CD4-positive, alpha-beta T cell treated with Interleukin-15 for 4 hours (primary cell): ENCODE results near the gene HNRNPC.
"Not testable (repeated sequence)": the region's sequence is repeated elsewhere in the genome, so short reads cannot be mapped to it uniquely, and the experiment has no call there.

Experiments
- DNase-seq: peaks from one replicate; pipeline ENCODE4 v3.0.0-alpha.2; 2020; ENCODE audit warnings: low spot score

Gene HNRNPC

DNA sequence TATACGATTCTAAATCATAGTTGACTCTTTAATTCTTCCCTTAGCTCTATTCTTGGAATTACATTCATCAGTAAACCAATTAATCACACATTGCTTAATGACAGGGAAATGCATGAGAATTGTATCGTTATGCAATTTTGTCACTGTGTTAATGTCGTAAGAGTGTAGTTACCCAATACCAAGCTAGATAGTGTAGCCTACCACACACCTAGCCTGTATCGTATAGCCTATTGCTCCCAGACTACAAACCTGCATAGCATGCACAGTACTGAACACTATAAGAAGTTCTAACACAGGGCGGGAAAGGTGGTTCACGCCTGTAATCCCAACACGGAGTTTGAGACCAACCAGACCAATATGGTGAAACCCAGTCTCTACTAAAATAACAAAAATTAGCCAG, 24.7 kb downstream of the HNRNPC start:
- no peak for DNase-seq

GRCh38 chr14:21241218-21241819, 27.9 kb downstream of the HNRNPC start:
- DNase-seq, result peak; percentile 27

- DNase-seq, result no peak
Observed at GRCh38 chr14:21240417-21240816, 28.8 kb downstream of the HNRNPC start.

GRCh38 chr14:21238823-21239518, 30.3 kb downstream of the HNRNPC start:
- no peak for DNase-seq

GRCh38 chr14:21236948-21237797, 32.1 kb downstream of the HNRNPC start:
- DNase-seq, result no peak

- DNase-seq, result no peak
Observed at GRCh38 chr14:21234112-21234511, 35.1 kb downstream of the HNRNPC start.

- DNase-seq, result peak; percentile 19
Observed at GRCh38 chr14:21233457-21234076, 35.7 kb downstream of the HNRNPC start.

DNA sequence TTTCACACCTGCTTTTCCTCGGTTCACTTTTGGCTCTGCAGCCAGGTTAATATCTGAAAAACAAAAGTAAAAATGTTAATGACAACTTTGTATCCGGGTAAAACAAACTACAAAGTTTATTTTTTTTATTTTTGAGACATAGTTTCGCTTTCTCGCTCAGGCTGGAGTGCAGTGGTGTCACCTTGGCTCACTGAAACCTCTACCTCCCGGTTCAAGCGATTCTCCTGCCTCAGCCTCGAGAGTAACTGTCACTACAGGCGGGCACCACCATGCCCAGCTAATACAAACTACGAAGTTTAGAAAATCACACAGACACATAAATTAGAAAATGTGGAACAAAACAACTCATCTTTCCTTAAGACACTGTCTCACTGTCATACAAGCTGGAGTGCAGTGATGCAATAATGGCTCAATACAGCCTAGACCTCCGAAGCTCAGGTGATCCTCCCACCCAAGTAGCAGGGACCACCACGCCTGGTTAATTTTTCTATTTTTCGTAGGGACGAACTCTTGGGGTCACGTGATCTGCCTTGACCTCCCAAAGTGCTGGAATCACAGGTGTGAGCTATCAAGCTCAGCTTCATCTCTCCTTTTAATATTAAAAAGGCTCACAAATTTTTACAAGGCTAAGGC, 38.1 kb downstream of the HNRNPC start:
- DNase-seq, result peak; percentile 41

DNA sequence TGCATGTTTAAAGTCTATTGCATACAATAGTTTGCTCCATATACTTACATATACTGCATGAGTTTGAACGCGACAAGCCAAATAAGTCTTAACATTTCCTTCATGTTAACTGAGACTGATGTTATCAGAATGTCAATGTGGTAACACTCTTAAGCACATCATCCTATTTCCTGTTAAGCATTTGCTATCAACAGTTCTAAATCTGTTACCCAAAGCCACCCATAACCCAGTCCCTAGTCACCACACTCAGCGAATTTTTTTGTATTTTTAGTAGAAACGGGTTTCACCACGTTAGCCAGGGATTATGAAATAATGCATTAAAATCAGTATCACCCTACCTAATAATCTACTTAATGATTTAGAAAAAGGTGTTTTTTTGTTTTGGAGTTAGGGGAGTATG, 39.4 kb downstream of the HNRNPC start:
- DNase-seq, result peak; percentile 61

GRCh38 chr14:21227981-21228380, 41.3 kb downstream of the HNRNPC start:
- no peak for DNase-seq

GRCh38 chr14:21227150-21227549, 42.1 kb downstream of the HNRNPC start:
- DNase-seq, result no peak

DNA sequence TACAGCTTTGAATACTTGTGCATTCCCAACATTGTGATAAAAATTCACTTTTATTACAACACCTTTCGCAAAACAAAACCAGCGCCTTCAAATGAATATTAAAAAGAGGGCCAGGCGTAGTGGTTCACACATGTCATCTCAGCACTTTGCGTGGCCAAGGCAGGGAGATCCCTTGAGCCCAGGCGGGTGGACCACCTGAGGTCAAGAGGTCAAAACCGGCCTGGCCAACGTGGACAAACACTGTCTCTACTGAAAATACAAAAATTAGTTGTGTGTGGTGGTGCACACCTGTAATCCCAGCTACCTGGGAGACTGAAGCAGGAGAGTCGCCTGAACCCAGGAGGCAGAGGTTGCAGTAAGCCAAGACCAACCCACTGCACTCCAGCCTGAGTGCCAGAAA, 42.8 kb downstream of the HNRNPC start:
- no peak for DNase-seq

DNA sequence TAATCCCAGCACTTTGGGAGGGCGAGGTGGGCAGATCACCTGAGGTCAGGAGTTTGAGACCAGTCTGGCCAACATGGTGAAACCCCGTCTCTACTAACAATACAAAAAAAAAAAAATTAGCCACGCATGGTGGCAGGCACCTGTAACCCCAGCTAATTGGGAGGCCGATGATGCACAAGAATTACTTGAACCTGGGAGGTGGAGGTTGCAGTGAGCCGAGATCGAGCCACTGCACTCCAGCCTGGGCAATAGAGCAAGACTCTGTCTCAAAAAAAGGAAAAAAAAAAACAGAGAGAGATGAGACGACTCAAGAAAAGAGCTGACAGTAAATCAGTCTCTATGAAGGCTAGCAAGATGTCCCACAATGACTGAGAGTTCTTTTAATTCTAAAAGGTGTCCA, 44.1 kb downstream of the HNRNPC start:
- not testable (repeated sequence) for DNase-seq

DNA sequence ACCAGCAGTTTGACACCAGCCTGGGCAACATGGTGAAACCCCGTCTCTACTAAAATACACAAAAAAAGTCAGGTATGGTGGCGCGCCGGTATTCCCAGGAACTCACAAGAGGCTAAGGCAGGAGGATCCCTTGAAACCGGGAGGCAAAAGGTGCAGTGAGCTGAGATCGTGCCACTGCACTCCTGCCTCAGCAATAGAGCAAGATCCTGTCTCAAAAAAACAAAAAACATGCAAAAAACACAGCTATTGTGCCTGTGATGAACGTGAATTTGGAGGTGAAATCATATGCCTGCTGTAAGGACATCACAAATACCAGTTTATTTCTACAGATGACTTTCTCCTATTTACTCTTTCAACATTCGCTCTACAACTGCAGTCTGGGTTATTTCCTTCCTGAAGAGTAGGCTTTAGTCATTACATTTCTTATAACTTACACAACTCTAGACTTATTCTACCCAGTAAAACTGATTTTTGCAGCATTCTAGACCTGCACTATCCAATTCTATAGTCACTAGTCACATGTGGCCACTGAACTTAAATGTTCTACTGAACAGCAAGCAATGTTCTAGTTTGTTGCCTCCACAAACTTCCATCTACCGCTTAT, 48.3 kb downstream of the HNRNPC start:
- DNase-seq, result no peak

GRCh38 chr14:21219561-21220111, 49.6 kb downstream of the HNRNPC start:
- no peak for DNase-seq

DNA sequence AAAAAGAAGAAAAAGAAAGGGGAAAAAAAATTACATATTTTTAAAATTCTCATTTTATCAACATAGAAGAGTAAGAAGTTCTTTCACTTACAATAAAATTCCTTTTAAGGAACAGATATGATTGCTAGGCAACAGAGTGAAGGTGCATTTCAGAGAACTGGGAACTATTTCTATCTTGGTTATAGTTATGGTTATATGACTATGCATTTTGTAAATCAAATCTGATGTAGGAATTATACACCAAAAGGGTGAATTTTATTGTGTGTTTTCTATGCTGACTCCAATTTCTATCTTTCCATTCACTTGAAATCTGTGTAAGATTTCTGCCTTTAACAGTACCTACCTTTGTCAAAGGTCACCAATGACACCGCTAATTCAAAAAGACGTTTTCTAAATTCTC, 50.1 kb downstream of the HNRNPC start:
- DNase-seq, result no peak

DNA sequence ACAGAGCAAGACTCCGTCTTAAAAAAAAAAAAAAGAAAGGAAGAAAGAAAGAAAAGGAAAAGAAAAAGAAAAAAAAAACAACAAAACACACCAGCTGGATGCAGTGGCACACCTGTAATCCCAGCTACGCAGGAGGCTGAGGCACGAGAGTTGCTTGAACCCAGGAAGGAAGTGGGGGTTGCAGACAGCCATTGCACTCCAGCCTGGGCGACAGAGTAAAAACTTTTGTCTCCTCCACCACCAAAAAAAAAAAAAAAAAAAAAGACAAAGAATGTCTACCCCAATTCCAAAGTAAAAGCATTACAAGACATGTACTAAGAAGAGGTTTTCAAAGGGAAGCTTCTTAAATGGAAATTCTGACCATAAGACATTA, 53.4 kb downstream of the HNRNPC start:
- peak; percentile 23 for DNase-seq

DNA sequence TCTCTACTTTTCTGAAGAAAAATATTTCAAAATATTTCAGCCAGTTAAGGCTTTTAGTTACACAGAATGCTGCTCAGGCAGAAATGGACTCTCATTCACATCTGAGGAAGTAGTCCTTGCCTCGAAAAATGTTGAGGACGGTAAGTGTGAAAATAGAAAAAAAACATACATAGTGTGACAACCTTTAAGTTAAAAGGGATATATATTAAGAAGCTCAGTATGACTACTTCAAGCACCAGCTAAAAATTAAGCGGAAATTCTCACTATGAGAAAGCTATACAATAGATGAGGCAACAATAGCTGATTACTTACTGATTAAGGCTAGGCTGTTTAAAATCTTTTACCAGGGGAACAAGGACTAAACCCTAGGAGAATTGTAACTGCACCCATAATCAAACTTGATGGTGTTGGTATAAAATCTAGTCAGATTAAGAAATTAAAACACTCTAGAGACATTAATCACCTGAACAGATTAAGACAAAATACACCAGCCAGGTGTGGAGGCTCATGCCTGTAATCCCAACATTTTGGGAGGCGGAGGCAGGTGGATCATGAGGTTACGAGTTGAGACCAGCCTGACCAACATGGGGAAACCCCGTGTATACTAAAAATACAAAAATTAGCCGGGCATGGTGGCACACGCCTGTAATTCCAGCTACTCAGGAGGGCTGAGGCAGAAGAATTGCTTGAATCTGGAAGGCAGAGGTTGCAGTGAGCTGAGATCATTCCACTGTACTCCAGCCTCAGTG, 53.9 kb downstream of the HNRNPC start:
- DNase-seq, result no peak

GRCh38 chr14:21213652-21214051, 55.6 kb downstream of the HNRNPC start:
- DNase-seq, result no peak

DNA sequence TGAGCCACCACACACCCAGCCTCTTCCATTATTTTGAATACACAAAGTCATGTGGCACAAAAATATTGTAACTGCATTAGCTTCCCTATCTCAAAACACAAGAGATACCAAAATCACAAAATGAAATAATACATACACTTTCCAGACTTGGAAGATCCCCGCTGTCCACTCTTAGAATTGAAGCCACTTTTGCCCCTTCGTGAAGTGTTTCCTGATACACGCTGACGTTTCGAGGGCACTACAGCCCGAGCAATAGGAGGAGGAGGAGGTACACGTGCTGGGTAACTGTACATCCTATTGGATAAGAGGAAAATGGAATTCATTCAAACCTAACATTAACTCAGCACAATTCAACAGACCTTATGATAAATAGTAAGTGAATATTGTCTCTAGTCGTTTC, 56.4 kb downstream of the HNRNPC start:
- not testable (repeated sequence) for DNase-seq

- DNase-seq, result no peak
Observed at GRCh38 chr14:21211509-21211908, 57.7 kb downstream of the HNRNPC start.
